SU-DHL-6 (cell line): Measurements from ENCODE around the gene ALKBH6.

ENCODE experiments used
- EZH2phosphoT487 ChIP-seq: fragments of 200-600 bp; sonication (generic), shearing (Covaris generic); conservative IDR thresholded peaks from 2 replicates; pipeline ENCODE4 v1.6.1; 2018; ENCODE audit warnings: mild to moderate bottlenecking, antibody characterized with exemption, low read length, moderate library complexity, mixed read lengths
- TF ChIP-seq, protein P1 (sequence below): fragments of 200-600 bp; sonication (generic); IDR thresholded peaks from one replicate; pipeline ENCODE4 v1.5.1; 2017; ENCODE audit warnings: antibody characterized with exemption, mild to moderate bottlenecking, low read length, moderate library complexity; ENCODE audit not compliant: insufficient read depth, poor library complexity, severe bottlenecking

DNA sequence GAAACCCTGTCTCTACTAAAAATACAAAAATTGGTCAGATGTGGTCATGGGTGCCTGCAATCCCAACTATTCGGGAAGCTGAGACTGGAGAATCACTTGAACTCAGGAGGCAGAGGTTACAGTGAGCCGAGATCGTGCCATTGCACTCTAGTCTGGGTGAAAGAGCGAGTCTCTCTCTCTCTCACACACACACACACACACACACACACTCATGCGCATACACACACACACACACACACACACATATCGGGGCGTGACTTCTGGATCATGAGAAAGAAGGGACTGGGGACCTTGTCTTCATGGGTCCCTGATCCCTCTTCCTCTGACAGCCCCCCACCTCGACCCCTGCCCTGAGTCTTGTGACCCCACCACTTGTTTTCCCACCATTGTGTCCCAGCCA, 30.8 kb downstream of the ALKBH6 start:
- TF ChIP-seq, protein P1, sequence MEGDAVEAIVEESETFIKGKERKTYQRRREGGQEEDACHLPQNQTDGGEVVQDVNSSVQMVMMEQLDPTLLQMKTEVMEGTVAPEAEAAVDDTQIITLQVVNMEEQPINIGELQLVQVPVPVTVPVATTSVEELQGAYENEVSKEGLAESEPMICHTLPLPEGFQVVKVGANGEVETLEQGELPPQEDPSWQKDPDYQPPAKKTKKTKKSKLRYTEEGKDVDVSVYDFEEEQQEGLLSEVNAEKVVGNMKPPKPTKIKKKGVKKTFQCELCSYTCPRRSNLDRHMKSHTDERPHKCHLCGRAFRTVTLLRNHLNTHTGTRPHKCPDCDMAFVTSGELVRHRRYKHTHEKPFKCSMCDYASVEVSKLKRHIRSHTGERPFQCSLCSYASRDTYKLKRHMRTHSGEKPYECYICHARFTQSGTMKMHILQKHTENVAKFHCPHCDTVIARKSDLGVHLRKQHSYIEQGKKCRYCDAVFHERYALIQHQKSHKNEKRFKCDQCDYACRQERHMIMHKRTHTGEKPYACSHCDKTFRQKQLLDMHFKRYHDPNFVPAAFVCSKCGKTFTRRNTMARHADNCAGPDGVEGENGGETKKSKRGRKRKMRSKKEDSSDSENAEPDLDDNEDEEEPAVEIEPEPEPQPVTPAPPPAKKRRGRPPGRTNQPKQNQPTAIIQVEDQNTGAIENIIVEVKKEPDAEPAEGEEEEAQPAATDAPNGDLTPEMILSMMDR = no peak
- TF ChIP-seq EZH2phosphoT487 = no peak
